Esophagus squamous epithelium (tissue), 4 donors: ENCODE measurements around the gene ZEB1.

ENCODE experiments used
- POLR2A ChIP-seq, 4 donors: fragments of 450-650 bp; IDR thresholded peaks; one replicate each; pipeline ENCODE4 v1.6.1; 2017; ENCODE audit warnings: antibody characterized with exemption in 4 of 4, mild to moderate bottlenecking in 4 of 4, moderate library complexity in 3 of 4
- TF ChIP-seq, protein P1 (sequence below), 6 experiments: fragments of 450-650 bp in 4 of 6; fragments of 200-600 bp in 2 of 6; sonication (generic) in 2 of 6; IDR thresholded peaks; one replicate each; pipeline ENCODE4 v1.5.1; 2016 to 2019; ENCODE audit warnings: antibody characterized with exemption in 6 of 6, mild to moderate bottlenecking in 4 of 6, moderate library complexity in 4 of 6

DNA sequence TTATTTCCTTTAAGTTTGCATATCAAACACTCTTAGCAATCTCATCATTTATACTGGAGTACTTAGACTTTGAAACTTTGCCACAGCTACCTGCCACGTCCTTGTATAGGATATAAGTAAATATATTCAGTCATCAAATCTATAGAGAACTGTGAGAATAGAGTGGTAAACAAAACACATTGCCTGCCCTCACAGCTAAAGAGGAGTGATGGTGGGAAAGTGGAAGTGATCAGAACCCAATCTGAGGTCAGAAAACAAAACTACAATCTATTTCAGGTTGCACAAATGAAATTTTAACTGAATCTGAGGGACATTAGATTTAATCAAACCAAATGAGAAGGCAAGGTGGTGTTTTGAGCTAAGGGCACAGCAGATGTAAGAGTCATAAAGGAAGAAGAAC, 74.8 kb downstream of the ZEB1 start:
- no peak for TF ChIP-seq POLR2A (IDR thresholded peaks at IDR 0.05)
- TF ChIP-seq, protein P1, sequence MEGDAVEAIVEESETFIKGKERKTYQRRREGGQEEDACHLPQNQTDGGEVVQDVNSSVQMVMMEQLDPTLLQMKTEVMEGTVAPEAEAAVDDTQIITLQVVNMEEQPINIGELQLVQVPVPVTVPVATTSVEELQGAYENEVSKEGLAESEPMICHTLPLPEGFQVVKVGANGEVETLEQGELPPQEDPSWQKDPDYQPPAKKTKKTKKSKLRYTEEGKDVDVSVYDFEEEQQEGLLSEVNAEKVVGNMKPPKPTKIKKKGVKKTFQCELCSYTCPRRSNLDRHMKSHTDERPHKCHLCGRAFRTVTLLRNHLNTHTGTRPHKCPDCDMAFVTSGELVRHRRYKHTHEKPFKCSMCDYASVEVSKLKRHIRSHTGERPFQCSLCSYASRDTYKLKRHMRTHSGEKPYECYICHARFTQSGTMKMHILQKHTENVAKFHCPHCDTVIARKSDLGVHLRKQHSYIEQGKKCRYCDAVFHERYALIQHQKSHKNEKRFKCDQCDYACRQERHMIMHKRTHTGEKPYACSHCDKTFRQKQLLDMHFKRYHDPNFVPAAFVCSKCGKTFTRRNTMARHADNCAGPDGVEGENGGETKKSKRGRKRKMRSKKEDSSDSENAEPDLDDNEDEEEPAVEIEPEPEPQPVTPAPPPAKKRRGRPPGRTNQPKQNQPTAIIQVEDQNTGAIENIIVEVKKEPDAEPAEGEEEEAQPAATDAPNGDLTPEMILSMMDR (IDR thresholded peaks at IDR 0.05) = no peak
